Iris pigment epithelial cell (primary cell): Measurements from ENCODE around the gene BTF3L4.
"Not testable (repeated sequence)": the region's sequence is repeated elsewhere in the genome, so short reads cannot be mapped to it uniquely, and the experiment has no call there.

Experiments used
- DNase-seq: peaks from one replicate; pipeline ENCODE4 v3.0.0-alpha.2; 2011; ENCODE audit warnings: low read depth

Gene BTF3L4

GRCh38 chr1:52056163-52056936 is at the start of gene BTF3L4:
BTF3L4 (plus strand) TSS chr1:52056295; CDS start chr1:52059848, 3,553 bp downstream.
- peak; percentile 95 for DNase-seq

- peak; percentile 12 for DNase-seq
Observed at GRCh38 chr1:52007215-52008002, 48.7 kb upstream of the BTF3L4 start.

GRCh38 chr1:52008071-52008809 is 47.9 kb upstream of the BTF3L4 start:
- DNase-seq = no peak

GRCh38 chr1:52022133-52022532 is 34.0 kb upstream of the BTF3L4 start:
- no peak for DNase-seq

GRCh38 chr1:52026278-52026677 is 29.8 kb upstream of the BTF3L4 start:
- DNase-seq = no peak

- no peak for DNase-seq
Observed at GRCh38 chr1:52028328-52028727, 27.8 kb upstream of the BTF3L4 start.

- DNase-seq = not testable (repeated sequence)
Observed at GRCh38 chr1:52028839-52029238, 27.3 kb upstream of the BTF3L4 start.

- DNase-seq = no peak
Observed at GRCh38 chr1:52032124-52032784, 23.8 kb upstream of the BTF3L4 start.

GRCh38 chr1:52032785-52033131 is 23.3 kb upstream of the BTF3L4 start:
- DNase-seq = peak; percentile 60

- peak; percentile 90 for DNase-seq
Observed at GRCh38 chr1:52033190-52034049, 22.7 kb upstream of the BTF3L4 start, which contains the start of gene KTI12. KTI12 (minus strand) TSS chr1:52033810; CDS start chr1:52033761, 49 bp downstream.

- no peak for DNase-seq
Observed at GRCh38 chr1:52034050-52034384, 22.1 kb upstream of the BTF3L4 start.

- DNase-seq = peak; percentile 86
Observed at GRCh38 chr1:52037402-52037814, 18.7 kb upstream of the BTF3L4 start.

GRCh38 chr1:52037909-52038308 is 18.2 kb upstream of the BTF3L4 start:
- DNase-seq = no peak

GRCh38 chr1:52041551-52042185 is 14.4 kb upstream of the BTF3L4 start:
- peak; percentile 55 for DNase-seq

GRCh38 chr1:52045236-52045635 is 10.9 kb upstream of the BTF3L4 start:
- DNase-seq = no peak

GRCh38 chr1:52045666-52046195 is 10.4 kb upstream of the BTF3L4 start:
- DNase-seq = not testable (repeated sequence)

- DNase-seq = not testable (repeated sequence)
Observed at GRCh38 chr1:52049337-52049736, 6.8 kb upstream of the BTF3L4 start.

GRCh38 chr1:52053862-52054261 is 2.2 kb upstream of the BTF3L4 start:
- no peak for DNase-seq

- no peak for DNase-seq
Observed at GRCh38 chr1:52054496-52055065, 1.5 kb upstream of the BTF3L4 start.
